IPS-NIHi7 (cell line): ENCODE data around the gene SULT1C3.

Experiments
- DNase-seq: peaks from one replicate; pipeline ENCODE4 v3.0.0; 2012; ENCODE audit warnings: mixed read lengths; ENCODE audit errors: extremely low spot score

The SULT1C3 gene

GRCh38 chr2:108301558-108301957, 61.8 kb downstream of the SULT1C3 start:
- no peak for DNase-seq

- DNase-seq: no peak
Measured at GRCh38 chr2:108304975-108305374, 65.2 kb downstream of the SULT1C3 start.

GRCh38 chr2:108305901-108306300, 66.1 kb downstream of the SULT1C3 start:
- DNase-seq: no peak

GRCh38 chr2:108309903-108310302, 70.1 kb downstream of the SULT1C3 start:
- no peak for DNase-seq
